HG02885 (cell line): ENCODE results near the gene HTATSF1.

Experiments used
- ATAC-seq: cut with Tn5 transposase; IDR thresholded peaks from one replicate; pipeline ENCODE4 v1.9.1; 2021; ENCODE audit warnings: mild to moderate bottlenecking; ENCODE audit not compliant: unreplicated experiment, poor library complexity

The HTATSF1 gene

DNA sequence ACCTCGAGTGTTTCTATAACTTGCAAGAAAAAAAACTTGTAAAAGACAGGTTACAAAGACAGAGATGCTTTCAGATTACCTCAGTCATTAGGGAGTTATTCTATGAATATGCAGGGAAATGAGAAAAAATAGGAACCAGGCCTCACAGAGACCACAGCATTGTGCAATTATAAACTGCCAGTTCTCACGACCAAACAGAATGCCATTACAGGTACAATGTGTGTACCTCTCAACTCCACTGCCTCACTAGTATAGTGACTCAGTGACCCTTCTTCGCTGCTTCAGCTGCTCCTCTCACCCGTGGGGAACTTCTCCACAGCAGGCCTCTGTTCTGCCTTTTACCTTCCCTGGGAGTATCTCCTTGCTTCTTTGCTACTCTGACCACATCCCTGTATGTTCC, 2.3 kb upstream of the HTATSF1 start:
- no peak for ATAC-seq

DNA sequence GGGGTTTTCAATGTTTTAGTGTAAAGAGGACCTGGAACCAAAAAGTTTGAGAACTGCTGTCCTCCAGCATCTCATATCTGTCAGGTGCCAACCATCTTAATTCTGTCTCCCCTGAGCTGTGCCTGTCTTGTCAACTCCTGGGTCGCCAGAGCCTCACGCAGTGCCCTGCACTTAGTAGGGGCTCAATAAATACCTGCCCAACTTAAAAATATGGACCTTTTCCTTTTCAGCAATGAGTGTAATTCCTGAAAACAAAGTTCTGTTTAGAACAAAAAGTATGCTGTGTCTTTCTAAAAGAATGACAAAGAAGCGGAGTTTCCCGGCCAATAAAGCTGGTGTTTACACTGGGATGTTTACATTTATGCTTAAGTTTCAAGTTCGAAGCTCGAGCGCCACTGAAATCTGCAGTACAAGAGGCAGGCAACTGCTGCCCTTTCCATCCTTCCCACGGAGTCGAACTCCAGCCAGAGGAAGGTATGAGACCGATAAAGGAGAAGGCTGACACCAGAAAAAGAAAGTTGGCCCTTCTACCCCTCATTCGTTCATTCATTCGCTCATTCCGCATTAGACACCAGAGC, 1.1 kb upstream of the HTATSF1 start:
- peak; percentile 1 for ATAC-seq

DNA sequence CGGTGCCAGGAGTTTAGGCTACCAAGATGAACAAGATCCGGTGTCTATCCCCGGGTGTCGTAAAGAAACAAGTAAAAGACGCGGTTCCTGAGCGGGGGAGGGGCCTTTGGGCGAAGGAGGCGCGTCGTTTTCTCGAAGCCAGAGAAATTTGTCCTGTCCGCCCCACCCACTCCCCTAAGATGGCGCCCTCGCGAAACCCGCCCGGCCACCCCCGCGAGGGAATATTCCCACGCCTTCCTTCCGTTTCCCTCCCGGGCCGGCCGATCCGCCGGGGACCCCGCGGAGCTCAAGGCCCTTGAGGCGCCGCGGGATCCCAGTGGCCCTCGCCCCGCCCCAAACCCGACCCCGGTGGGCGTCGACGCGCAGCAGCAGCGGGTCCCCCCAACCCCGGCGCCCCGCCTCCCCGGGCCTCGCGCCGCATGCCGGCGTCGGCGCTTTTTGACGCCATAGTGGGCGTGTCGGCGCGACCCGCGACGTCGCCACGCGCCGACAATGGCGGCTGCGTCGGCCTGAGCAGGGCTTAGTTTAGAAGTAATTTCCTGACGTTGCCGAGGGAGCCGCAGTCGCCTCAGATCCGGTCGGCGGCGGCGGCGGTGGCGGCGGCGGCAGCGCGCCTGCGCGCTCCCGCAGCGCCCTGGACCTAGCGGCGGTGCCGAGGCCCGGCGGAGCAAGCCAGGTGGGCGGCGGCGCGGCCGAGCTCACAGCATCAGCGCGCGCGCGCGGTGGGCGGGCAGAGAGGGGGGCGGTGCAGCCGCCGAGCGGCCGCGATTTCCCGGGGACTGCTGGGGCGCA, 432 bp upstream of the HTATSF1 start:
- ATAC-seq: peak; percentile 81

DNA sequence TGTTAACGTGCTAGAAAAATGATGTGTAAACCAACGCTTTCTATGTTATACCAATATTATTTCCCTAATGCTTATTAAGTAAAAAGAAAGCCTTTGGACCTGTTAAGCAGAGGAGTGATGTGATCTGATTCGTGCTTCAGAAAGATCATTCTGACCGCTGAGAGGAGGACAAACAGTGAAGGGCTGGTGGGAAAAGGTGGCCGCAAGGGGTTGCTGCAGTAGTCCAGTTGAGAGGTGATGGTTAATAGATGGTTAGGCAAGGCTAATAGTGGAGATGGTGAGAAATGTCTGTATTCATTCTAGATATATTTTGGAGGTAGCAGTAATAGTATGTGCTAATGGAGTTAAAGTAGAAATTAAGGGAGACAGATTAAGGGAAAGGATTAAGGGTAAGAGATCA, 21.7 kb downstream of the HTATSF1 start:
- no peak for ATAC-seq

DNA sequence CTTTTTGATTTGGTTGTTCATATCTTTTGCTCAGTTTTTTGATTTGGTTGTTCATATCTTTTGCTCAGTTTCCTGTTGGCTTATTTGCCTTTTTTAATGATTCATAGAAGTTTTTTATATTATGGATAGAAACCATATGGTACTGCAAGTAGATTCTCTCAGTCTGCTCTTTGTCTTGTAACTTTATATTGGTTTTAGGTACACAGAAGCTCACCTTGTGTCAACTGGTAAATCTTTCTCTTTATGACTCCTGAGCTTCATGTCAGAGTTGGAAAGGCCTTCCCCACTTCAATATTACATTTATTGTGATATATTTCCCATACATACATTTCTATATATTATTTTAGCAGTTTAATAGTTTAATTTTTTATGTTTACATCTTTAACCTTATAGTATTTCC, 26.4 kb downstream of the HTATSF1 start:
- ATAC-seq: no peak

DNA sequence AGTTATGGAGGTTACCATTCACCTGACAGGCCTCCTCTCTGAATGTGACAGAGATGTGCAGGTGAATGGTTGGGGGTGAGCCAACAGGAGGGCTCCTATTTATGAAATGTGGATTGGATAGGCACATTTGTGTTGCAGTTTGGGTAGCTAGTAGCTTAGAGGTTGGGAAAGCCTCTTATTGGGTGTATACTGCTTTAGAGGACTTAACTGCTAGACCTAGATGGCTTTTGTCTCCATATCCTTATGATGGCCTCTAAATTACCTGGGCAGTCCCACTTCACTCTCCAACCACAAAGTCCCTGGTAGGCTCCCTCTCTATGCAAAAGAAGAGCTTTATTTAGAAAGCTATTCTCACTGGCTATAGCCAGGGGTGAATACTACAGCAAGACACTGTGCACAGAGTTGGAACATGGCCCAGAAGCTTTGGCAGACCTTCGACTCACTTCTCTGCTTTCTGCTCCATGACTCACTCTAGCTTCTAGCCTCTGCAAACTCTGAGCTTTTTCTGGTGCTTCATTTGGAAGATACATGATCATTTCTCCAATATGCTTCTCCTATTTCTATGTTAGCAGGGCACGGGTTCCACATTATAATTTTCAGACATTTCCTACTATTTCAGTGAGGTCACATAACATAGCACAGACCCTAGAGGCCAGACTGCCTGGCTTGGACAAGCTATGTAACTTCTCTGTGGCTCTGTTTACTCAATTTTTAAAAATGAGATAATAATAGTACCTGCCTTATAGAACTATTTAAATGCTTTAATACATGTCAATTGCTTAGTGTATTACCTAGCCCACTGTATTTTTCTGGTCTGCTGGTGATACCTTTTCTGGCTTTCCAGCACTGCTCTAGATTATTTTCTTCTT, 28.6 kb downstream of the HTATSF1 start:
- ATAC-seq: no peak

DNA sequence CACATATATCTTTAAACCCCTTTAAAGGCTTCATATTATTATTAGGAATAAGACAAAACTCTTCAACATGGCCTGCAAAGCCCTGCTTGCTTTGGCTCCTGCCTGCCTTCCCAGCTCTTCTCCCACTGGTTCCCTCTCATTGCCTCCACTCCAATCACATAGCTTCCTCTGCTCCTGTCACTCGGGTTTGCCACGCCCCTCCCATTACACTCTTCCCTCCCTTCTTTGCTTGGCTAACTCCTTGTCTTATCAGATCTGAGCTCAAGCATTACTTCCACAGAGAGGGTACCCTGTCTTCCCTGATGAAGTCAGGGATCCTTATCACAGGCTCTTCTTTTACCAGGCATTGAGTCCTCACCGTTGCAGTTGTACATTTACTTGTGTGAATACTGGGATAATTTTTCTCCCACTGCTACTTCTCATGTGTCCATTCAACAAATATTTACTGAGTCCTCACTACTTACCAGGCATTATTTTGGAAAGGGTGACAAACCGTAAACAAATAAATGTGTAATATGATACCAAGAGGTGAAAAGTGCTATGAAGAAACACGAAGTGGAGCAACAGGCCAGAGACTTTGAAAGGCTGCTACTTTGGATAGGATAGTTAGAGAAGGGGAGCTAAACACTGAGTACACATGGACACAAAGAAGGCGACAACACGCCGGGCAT, 31.4 kb downstream of the HTATSF1 start:
- no peak for ATAC-seq

DNA sequence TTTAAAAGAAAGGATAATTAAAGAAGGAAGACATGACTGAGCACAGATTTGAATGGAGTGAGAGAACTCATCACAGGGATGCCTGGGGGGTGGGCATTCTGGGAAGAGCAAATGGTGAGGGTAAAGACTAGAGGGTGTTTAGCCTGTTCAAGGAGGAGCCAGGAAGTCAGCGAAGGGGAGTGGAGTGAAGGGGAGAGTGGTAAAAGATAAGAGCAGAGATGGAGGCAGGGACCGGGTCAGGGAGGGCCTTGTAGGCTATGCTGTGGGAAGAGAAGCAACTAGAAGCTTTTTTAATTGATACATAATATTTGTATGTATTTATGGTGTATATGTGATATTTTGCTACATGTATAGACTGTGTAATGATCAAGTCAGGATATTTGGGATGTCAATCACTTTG, 32.4 kb downstream of the HTATSF1 start:
- no peak for ATAC-seq

DNA sequence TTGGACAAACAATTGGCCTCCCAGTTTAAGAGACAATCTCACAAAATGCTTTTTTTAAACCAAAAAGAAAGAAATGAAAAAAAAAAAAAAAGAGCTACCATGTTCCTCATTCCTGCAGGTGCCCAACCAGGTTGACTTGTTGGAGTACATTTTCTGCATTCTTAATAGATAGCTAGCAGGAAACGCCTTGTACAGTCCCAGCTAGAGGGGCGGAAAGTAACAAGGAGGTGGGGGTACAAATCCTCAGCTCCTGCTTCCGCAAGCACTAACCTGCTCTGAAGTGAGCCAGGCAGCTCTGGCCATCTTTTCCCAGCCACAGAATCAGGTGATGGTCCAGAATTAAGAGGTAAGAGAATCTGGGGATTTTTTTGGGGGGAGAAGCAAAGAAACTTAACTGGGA, 34.6 kb downstream of the HTATSF1 start, which contains the start of gene VGLL1:
VGLL1 (plus strand) TSS at position 265 of the 400 bp plus-strand sequence. CDS start 3,806 bp downstream, outside the sequence.
- no peak for ATAC-seq

DNA sequence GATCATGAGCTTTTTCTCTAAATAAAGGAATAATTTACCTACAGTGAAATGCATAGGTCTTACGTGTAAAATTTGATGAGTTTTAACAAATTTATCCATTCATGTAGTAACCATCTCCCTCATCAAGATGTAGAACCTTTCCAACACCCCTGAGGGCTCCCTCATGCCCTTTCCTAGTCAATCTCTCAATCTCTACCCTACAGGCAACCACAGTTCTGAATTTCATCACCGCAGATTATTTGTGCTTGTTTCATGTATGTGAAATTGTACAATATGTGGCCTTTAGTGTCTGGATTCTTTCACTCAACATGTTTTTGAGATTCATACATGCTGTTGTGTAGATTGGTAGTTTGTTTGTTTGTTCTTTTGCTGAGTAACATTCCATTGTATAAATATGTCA, 36.7 kb downstream of the HTATSF1 start:
- no peak for ATAC-seq

DNA sequence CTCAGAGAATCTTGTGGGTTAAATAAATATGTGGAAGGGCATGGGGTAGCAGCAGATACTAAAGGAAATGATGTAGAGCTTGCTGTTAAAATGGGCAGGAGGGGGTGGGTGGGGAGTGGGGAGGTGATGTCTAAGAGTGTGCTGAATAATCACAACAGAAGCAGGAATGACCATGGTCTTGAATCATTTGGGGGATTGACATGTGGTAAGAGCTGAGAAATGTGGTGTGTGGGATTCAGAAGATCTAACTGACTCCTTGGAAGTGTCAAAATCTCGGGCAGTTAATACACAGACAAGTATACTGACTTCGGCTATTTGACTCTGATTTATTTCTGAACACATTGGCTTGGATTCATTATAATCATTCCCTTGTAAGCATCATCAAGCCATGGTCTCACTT, 41.4 kb downstream of the HTATSF1 start:
- ATAC-seq: no peak

DNA sequence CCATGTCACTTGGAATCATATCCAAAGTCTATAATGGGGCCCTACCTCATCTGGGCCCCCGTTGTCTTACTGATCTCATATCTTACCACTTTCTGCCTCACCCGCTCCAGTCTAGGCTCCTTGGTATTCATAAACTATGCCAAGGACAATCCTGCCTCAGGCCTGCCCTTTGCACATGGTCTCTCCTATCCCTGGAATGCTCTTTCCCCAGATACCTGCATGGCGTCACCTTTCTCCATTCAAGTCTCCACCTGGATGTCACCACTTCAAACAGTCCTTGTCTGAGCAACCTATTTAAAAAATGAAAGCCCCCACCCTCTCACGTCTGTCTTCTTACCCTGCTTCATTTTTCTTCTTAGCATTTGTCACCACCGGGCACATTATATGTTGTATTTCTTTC, 42.8 kb downstream of the HTATSF1 start:
- ATAC-seq: no peak

DNA sequence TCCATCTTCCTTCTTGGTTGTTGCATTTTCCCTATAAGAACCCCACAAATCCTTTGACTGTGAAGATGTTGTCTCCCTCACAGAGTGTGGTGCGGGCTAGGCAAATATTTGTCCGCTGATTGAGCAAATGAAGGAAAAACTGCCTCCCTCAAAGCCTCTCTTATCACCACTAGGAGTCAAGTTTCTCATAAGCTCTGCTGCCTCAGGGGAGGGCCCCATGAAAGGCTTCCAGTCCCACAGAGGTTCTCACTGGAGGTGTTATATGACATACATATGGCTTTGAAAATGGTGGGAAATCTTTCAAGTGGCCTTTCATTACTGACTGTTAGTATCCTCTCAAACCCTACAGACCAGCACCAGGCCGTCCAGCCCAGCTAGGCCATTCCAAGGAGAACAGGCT, 43.9 kb downstream of the HTATSF1 start:
- no peak for ATAC-seq

DNA sequence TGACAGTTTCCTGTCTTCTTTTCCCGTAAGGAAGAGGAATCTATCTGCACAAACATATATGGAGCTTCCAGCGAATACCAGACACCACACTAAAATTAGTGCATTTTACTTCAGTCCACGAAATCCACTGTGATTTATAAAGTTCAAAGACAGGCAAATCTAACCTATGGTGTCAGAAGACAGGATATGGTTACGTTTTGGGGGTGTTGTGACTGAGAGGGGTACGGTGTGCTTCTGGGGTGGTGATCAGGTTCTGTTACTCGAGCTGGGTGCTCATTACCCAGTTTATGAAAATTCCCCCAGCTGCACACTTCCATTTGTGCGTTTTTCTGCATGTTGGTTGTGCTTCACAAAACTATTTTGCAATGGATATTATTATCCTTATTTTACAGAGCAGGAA, 44.9 kb downstream of the HTATSF1 start:
- ATAC-seq: no peak

DNA sequence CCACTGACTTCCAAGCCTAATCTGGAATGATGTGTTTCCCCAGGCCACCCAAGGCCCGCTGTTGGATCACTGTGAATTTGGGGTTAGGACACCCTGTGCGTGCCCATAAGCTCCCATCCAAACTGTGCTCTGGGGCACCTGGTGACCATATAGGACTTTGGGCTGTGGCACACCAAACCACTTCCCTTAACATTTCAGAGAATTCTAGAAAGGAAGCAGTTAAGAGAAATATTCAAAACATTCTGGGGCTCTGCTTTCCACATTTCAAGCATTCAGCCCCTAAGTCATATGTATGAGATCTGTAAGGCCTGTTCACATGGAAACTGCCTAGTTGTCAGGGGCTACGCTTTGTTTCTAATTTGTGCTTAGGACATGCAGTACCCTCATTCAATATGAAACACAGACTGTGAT, 49.0 kb downstream of the HTATSF1 start:
- ATAC-seq: no peak

DNA sequence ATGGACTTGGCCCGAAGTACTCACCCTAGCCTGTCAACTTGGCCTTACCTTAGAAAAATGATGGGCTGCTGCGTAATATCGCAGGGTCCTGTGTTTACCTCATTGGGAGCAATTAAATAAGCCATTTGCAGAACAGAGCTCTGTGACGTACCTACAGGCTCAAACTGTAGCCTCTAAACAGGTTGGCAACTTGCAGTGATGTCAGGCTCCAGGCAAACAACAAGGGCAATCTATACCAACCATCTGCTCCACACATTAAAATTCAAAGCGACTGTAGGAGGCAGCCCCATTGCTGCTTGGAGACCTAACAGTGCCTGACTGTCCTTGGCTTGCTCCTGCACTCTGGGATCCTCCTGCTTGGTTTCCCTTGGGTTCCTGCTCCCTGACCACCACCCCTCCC, 51.8 kb downstream of the HTATSF1 start:
- no peak for ATAC-seq

DNA sequence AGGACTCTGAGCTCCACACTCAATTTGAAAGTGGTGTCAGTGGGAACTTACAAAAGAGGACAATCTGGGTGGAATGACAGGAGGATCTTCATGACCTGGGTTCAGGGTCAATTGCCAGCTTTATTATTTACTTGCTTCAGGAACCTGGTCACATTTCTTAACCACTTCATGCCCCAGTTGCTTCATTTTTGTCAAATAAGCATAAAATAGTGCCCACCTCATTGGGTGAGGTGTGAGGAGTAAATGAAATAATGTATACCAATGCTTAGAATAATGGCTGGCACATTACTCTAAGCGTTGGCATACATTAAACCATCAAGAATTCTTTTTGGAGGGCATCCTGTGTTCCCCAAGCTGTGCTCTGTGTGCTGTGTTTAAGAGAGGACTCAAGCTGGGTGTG, 54.0 kb downstream of the HTATSF1 start:
- ATAC-seq: no peak

DNA sequence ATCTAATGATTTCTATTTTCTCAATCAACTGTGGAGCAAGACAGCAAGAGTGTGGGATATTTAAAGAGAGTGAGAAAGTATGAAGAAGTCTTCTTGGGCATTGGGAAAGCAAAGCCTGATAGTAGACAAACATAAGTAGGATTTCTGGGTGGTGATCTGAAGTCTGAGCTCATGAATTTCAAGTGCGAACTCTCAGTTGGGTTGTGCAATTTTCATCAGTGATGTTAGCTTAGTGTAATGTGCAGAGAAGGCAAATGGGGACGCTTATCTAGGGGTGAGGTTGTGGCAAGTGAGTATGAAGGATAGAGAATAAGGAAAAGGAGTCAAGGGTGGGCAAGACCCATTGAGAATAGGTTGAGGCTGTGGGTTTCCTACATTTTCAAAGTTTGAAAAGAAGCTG, 58.3 kb downstream of the HTATSF1 start:
- no peak for ATAC-seq
